Measurements from ENCODE around the gene GPR33.

DNA sequence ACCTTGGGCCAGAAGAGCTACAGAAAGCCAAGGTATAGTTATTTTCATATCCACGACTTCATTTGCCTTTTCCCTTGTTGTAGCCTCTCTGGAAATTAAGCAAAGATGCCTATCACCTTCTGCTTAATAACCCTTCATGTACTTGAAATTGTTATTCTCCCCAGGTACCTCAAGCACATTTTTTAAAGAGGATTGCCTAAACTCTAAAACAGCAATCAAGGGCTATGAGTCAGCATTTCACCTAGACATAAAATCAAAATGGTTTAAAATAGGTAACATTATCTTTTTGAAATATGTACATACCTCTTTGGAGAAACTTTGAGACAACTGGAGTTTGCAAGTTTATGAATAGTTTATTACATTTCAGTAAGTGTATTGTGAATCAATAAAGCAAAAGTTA, 42.1 kb downstream of the GPR33 start:
- TF ChIP-seq EZH2phosphoT487 (IDR thresholded peaks at IDR 0.05; ENCODE audit: low read length) (no peak), EZH2 (optimal IDR thresholded peaks at IDR 0.05; ENCODE audit: low read depth, low read length) (no peak)
- TF ChIP-seq, protein P1, sequence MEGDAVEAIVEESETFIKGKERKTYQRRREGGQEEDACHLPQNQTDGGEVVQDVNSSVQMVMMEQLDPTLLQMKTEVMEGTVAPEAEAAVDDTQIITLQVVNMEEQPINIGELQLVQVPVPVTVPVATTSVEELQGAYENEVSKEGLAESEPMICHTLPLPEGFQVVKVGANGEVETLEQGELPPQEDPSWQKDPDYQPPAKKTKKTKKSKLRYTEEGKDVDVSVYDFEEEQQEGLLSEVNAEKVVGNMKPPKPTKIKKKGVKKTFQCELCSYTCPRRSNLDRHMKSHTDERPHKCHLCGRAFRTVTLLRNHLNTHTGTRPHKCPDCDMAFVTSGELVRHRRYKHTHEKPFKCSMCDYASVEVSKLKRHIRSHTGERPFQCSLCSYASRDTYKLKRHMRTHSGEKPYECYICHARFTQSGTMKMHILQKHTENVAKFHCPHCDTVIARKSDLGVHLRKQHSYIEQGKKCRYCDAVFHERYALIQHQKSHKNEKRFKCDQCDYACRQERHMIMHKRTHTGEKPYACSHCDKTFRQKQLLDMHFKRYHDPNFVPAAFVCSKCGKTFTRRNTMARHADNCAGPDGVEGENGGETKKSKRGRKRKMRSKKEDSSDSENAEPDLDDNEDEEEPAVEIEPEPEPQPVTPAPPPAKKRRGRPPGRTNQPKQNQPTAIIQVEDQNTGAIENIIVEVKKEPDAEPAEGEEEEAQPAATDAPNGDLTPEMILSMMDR (IDR thresholded peaks at IDR 0.05; ENCODE audit: low read length): no peak

Measured in MM.1S (cell line).